NCI-H187 treated with DMSO at 0.1 percent for 48 hours (cell line): ENCODE data around the gene OAS1.

Experiments used
- DNase-seq: peaks from one replicate; lab custom pipeline; 2025; lab: John Stamatoyannopoulos, UW

OAS1 gene

DNA sequence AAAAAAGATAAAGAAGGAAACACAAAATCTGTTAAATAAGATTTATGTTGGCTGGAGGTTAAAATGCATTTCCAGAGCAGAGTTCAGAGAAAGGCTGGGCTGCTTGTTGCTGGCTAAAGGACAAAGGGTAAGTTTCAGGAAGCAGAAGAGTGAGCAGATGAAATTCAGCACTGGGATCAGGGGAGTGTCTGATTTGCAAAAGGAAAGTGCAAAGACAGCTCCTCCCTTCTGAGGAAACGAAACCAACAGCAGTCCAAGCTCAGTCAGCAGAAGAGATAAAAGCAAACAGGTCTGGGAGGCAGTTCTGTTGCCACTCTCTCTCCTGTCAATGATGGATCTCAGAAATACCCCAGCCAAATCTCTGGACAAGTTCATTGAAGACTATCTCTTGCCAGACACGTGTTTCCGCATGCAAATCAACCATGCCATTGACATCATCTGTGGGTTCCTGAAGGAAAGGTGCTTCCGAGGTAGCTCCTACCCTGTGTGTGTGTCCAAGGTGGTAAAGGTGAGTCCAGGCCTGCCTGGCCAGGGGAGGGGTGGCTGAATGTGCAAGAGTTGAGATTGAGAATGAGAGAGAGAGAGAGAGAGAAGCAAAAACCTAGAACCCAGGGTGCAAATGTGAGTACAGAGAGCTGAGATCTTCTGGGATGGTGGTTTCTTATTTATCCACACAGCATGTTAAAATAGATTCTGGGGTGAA is at the start of gene OAS1:
OAS1 (plus strand) TSS at position 251 of the 703 bp plus-strand sequence; CDS start at position 329, 78 bp downstream.
- DNase-seq: no peak

DNA sequence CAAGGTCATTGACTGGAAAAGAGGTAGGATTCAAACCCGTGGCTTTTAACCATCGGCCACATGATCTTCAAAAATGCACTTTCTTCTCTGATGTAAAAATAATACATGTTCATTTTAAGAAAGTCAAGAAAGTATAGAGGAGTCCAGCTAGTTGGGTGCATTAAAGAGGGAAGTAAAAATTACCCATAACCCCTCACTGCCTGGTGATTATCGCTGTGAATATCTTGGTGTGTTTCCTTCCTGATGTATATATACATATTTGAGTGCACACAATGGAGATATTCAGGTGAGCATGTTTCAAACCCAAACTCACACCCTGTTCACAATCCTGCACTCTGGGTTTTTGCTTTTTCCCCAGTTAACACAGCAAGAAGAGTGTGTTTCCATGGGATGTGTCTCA is 47.5 kb upstream of the OAS1 start:
- no peak for DNase-seq

DNA sequence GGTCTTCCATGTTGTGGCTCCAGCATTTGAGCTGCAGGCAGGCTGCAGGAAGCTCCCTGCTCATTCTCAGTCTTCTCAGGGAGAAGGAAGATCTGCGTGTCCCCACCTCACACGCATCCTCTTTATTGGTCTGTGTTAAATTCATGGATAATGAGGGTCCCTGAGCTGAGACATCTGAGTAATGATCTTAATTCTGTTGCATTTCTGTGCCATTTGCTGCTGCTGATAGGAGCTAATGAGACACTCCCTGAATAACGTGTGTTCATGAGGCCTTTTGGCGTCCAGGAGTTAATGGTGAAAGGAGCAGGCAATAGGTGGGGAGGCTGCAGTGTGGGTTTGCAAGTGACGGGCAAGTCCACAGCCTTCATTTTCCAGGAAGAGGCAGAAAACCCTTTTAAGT is 46.6 kb upstream of the OAS1 start:
- no peak for DNase-seq

DNA sequence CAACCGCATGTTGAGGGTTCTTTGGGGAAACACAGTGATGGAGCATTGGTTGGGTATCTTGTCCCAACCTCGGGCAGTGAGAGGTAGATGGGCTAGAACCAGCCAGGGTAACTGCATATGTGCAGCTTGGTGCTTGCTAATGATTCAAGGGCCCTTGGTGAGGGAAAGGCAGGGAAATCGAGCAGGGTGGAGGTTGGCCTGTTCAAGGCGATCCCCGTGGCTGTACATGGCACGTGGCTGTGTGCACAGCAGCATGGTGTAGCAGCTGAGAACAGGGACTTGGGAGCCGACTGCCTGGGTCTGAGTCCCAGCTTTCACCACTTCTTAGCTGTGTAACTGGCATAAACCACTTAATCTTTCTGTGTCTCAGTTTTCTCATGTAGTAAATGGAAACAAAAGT is 45.5 kb upstream of the OAS1 start:
- no peak for DNase-seq

DNA sequence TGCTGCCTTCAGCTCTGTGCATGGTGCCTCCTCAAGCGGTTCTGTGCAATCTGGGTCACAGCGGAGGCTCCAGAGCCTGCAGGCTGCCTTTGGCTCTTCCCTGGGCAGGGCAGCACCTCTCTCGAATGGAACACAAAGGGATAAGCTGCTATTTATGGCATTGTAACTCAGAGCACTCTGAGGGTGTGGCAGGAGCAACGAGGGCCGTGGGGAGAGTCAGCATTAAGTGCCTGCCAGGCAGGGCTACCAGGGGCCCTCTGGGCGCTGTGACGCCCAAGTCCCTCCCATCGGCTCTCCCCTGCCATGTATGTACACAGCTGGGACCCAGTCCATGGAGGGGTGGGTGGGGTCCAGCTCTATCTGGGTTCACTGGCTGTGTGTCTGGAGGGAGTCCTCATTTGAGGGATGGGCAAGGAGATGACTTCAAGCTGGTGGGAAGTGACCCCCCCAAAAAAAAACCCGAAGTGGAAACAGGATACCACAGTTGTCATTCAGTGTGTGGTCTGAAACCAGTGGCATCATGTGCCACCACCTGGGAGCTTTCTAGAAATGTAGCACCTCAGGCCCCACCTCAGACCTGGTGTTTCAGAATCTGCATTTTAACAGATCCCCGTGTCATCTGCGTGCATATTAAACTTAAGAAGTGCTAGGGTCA is 44.0 kb upstream of the OAS1 start:
- peak; percentile 9 for DNase-seq

DNA sequence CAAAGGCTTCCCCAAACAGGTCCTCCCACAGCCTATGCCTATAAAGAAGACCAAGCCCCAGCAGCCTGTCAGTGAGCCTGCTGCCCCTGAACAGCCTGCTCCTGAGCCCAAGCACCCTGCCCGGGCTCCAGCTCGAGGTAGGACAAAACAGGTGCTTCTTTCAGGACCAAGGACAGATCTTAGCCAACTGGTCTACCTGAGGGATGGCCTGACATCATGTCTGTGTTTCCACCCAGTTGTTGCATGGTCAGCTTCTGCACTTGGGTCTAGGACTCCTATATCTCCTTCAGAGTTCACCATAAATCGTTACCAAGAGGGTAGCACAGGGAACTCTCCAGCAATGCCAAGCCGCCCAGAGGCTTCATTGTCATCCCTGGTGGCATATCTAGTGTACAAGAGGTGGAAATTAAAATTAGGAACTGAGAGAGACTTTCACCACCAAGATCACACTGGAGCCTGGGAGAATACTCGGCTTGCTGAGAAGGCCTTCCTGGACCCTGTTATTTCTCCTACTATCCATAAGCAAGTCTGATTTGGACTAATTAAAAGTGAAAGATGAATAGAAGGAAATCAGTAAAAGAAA is 38.2 kb upstream of the OAS1 start:
- no peak for DNase-seq

DNA sequence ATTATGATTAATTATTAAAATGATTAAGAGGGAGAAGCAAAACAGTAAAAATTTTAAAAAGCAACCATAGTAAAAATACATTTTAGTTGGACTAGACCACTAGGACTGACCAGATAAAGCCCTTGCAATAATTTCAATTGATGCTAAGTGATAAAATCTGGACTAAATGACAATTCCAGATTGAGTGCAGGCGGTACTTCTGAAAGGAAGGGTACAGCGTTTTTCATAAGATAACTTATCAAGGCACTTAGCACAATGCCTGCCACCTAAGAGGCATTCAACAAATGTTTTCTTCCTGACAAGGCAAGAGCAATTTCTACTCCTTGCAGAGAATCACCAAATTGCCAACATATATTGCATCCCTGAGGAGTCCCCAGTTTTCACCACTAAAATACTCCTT is 37.7 kb upstream of the OAS1 start:
- no peak for DNase-seq

DNA sequence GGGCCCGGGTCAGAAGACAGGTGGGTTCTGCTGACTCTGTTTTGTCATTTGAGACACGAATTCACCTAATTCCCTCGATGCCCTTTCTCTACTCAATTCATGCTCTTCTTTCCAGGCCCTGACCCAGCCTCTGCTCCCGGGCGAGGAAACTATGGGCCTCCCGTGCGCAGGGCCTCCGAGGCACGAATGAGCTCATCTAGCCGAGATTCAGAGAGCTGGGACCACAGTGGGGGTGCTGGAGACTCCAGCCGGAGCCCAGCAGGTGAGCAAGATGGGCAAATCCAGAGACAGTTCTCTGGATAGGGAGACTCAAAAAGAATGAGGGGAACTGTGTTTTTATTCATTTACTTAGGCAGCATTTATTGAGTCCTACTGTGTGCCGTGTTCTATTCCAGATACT is 37.0 kb upstream of the OAS1 start:
- no peak for DNase-seq

DNA sequence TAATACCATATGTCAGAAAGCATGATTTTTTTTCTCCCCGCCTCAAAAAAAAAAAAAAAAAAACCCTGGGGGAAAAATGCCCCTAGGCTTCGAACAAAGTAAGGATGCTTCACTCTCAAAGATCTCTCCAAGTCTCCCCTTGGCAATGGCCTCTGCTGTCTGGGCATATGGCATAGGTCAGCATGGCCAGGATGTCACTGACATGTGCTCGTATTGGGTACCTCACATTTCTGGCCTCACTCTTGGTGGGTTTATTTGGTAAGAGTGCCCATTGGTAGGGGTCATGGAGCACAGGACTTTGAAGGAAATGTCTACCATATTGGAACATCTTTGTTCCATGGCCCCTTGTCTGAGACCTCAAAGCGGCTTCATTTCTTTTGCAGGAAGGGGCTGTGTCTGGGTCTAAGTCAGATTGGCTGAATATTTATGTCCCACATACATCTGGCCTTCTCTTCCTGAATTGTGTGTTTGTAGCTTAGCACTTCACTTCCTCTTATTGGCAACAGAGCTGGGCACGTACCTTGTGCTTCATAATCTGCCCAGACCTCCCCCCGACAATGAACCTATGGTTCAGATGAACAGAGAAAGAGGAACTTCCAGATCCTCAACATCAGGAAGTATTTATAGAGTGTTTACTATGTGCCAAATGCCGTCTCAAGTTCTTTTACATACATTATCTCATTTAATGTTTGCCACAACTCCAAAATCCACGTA is 36.3 kb upstream of the OAS1 start:
- DNase-seq: no peak

DNA sequence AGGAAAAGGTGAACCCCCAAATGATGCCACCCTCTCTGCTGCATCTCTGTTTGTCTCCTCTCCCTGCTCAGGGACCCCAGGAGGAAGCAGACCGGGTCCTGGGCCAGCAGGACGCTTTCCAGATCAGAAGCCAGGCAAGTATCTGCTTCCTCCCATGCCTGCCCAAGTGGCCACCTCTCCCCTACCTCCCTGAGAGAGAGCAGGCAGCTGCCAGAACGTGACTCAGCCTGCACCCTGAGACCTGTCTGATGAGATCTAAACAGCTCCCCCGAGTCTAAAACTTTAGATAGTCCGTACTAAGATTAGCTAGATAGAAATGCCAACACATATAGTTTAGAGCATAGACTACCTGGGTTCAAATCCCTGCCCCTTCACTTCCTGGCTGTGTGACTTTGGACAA is 31.2 kb upstream of the OAS1 start:
- no peak for DNase-seq

DNA sequence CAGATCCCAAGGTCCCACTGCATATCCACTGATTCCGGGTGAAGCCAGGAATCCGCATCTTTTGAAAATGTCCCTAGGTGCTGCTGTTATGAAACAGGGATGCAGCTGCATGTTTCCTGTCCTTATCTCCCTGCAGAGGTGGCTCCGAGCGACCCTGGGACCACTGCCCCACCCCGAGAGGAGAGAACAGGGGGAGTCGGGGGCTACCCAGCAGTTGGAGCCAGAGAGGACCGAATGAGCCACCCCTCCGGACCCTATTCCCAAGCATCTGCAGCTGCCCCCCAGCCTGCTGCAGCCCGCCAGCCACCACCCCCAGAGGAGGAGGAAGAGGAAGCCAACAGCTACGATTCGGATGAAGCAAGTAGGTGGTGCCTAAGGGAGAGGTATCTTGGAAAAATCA is 30.3 kb upstream of the OAS1 start:
- no peak for DNase-seq

DNA sequence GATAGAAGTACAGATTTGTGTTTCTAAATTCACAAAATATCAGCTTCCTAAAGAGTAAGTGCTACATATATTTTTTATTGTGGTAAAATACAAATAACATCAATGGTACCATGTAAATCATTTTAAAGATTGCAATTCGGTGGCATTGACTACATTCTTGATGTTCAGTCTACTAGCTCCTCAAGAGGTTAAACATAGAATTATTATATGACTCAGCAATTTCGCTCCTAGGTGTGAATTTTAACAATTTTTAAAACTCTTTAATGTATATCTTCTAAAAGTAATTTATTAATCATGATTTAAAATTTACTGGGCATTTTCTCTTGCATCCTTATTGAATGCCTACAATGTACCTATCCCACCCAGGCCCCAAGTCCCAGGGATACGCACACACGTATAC is 29.8 kb upstream of the OAS1 start:
- DNase-seq: no peak

DNA sequence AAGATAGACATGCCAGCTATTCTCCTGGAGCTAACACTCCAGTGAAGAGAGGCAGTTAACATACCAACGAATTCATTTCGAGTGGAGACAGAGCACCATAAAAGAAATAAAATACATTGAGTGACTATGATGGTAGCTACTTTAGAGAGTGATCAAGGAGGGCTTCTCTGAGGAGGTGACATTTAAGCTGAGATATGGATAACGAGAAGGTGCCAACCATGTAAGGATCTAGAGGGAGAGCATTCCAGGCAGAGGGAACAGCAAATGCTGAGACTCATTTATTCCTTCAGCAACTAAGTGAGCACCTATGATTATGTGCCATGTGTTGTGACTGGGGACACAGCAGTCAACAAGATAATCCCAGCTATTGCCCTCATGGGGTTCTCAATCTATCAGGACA is 28.3 kb upstream of the OAS1 start:
- DNase-seq: no peak

DNA sequence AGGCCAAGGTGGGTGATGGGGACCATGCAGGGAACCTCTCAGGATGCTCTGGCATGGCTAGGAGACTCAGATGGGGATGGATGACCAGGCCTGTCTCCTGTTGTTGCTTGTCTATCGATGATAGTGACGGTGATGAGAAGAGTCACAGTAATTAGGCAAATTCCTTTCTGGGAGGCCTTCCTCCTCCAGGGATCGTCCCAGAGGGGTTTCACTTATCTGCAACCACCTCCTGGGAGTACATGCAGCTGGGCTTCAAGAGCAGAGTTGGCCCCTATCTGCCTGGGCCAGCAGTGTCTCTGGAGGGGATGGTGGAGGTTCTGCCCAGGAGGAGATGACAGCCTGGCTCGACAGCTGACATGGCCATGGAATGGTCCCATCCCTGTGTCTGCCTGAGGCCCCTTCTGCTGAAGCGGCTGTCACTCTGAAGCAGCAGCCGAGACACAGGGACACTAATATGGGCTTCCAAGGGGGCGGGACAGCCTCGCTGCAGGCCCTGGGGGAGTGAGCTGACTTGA is 27.5 kb upstream of the OAS1 start:
- no peak for DNase-seq

DNA sequence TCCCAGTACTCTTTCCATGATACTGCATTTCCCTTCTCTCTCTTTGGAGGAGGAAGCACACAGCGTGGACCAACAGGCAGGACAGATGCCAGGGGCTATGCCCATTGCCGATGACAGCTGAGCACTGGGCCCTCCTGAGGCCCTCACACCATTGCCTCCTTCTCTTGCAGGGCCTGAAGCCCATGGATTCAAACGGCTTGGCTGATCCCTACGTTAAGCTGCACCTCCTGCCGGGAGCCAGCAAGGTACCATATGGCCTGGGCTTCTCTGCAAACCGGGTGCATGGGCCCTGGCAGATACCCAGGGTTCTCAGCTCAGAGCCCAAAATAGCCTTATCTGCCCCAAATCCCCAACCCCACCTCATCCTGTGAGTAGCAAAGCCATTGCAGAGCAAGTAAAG is 25.2 kb upstream of the OAS1 start:
- DNase-seq: no peak

DNA sequence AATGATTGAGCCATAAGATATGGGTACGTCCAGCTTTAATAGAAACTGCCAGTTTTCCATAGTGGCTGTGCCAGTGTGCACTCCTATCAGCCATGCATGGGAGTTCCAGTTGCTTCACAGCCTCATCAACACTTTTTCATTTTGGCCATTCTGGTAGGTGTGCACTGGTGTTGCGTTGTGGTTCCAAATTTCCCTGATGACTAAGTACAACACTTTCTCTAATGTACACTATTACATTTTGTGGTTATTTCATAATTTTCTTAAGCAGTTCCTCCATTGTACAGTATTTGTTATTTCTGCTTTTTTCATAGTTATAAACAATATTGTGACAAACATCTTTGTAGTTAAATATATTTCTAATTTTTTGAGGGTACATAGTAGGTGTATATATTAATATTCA is 21.5 kb upstream of the OAS1 start:
- no peak for DNase-seq

DNA sequence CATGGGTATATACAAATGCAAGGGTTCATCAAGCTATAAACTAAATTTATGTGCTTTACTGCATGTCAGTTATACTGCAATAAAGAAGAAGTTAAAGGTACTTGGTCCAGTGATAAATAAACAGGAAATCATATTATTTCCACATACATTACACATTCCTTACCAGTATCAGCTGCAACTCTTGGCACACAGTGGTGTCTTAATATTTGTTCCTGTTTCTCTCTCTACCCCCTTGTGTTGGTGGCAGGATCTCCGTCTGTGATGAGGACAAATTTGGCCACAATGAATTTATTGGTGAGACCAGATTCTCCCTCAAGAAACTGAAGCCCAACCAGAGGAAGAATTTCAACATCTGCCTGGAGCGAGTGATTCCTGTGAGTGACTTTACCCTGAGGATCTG is 19.2 kb upstream of the OAS1 start:
- no peak for DNase-seq

DNA sequence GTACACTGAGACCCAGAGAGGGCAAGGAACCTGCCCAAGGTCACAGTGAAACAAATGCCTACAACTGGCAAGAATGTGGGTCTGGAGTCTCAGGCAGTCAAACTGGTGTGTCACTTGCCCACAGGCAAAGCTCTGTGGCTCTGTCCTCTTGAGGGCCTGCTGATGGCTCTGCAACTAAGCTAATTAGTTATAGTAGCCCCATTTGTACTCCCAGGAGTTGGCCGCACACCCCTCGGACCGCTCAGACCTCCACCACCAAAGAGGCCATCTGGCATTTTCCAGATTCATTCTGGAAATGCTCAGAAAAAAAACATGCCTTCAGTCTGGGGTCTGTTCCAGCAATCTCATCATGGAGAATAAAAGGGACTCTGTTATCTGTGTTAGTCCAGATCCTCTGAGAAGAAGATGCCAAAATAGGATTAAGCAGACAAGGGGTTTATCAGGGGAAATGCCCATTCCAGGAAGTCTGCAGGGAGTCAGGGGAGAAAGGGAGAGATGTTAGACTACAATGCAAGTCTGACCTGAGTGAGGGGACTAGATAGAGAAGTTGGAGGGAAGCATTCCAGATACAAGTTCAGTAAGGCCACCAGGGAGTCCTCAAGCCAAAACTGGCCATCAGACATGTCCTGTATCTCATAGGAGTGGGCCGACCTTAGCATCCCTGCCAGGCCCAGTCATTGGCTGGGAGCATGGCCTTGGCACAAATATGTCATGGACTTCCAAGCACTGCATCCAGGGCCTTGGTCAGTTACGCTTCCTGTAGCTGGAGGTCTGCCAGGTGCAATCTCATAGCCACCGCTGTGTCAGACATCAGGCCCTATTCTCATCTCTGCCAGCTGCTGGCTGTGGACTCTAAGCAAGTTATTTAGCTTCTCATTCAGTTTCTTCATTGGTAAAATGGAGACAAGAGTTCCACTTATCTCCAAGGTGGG is 15.4 kb upstream of the OAS1 start:
- DNase-seq: no peak

DNA sequence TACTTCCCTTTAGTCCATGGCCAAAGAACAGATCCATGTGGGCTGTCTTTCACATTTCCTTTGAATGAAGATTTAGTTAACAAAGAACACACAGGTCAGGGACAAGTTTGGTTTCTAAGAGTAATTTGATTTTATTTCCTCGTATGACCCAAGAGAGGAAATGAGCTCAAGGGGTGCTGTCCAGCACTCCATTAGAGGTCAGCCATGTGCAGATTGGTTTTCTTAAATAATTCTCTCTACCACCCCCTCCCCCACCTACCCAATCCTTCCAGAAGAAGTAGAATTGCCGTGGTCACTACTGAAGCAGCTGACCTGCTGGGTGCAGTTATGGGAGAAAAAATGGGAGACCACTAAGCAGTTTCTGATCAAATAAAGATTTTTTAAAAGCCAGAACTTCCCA is 13.9 kb upstream of the OAS1 start:
- DNase-seq: no peak

DNA sequence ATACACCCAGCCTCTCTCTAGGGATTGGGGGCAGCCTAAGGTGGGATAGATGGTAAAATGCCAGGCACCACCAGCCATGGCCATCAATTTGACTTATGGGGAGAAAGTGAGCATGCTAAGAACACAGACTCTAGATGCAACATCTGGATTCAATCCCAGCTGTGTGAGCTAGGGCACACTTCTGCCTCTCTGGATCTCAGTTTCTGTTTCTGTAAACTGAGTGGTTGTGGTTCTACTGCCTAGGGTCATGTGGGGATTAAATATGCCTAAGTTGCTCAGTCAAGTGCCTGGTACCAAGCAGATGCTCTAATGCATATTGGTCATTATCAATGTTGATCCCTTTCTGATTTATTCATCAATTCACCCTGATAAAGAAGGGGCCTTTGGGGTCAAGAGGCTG is 12.6 kb upstream of the OAS1 start:
- DNase-seq: no peak

DNA sequence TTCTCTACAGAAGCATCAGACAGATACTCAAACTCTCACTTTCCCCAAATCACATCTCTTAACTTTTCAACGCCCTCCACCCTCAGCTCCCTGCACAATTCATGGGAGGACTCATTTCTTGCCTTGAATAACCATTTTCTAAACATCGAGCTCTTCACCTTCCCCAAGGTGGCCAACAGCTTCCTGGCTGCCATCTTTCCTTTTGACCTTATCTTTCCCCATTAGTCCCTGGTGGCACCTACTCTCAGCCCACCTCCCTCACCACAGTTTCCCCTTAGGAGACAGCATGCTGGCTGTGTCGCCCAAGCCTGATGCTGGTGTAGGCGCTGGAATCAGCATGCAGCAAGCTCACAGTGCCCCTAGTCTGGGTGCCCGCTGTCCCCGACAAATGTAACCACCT is 8.4 kb upstream of the OAS1 start:
- no peak for DNase-seq
